Measurements from ENCODE around the gene SEMA7A. TPM values are rescaled to one million over a fixed set of nuclear protein-coding genes. Genes with fewer than 3 reads are reported as not detected.
A peak's percentile ranks its signal among the peaks of the same experiment; 100 is the strongest.
"Not testable (repeated sequence)": the region's sequence is repeated elsewhere in the genome, so short reads cannot be mapped to it uniquely, and the experiment has no call there.

Gene SEMA7A
- total and polyA plus RNA-seq, 4 experiments from 2014 or later = 0.10 to 1.9 (median 1.2) TPM; not detected in 1

DNA sequence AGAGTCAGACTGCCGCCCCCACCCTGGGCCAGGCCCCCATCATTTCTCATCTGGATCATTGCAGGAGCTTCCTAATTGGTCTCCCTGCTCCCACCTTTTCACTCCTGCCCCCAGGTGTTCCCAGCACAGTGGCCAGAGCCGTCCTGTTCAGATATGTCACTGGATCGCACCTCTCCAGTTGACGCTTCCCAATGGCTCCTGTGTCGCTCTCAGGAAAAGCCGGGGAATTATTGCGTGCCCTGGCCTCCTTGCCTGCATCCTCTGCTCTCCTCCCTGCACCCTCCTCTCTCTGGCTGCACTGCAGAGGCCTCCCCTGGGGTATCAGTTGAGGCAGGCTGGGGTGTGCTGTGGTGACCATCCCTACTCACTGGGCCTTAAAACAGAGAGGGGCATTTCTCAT, 40.9 kb downstream of the SEMA7A start:
- peak overlapping the region in 1 of 7 donors; percentile 57 for H3K27ac Mint-ChIP-seq
- no peaks in the 10 kb centered on the region for H3K9me3 ChIP-seq (ENCODE audit: control insufficient read depth in 1 of 2, low read length in 2 of 2)
- H3K4me3 Mint-ChIP-seq = no peak overlapping the region
- no peaks in the 10 kb centered on the region for H3K9me3 Mint-ChIP-seq
- no peaks in the 10 kb centered on the region for H3K27me3 Mint-ChIP-seq
- intact Hi-C loops (cut with micrococcal nuclease) = no loop called here
- DNase-seq = no peak
- ChIA-PET CTCF (ENCODE audit: partially characterized antibody) (interaction anchor here (0.7 kb wide), 1 partner anchor 50 kb away, joined by 3 read pairs; no protein-coding TSS in a partner anchor), POLR2A (ENCODE audit: partially characterized antibody) (no interaction called here)
- no peaks in the 10 kb centered on the region for H3K36me3 Mint-ChIP-seq
- no peak overlapping the region for H3K27ac ChIP-seq (ENCODE audit: low read depth, low read length)
- H3K4me1 ChIP-seq (ENCODE audit: insufficient read depth, low read length) = no peaks in the 10 kb centered on the region
- H3K4me1 Mint-ChIP-seq = peaks cover 0 to 1% (median 0%) of the 10 kb centered on the region in 4 donors
- H3K27me3 ChIP-seq (ENCODE audit: insufficient read depth, low read length) = no peaks in the 10 kb centered on the region
- no peak overlapping the region for H3K4me3 ChIP-seq (ENCODE audit: low read length in 2 of 2)
- no peaks in the 10 kb centered on the region for H3K36me3 ChIP-seq (ENCODE audit: insufficient read depth, low read length)

DNA sequence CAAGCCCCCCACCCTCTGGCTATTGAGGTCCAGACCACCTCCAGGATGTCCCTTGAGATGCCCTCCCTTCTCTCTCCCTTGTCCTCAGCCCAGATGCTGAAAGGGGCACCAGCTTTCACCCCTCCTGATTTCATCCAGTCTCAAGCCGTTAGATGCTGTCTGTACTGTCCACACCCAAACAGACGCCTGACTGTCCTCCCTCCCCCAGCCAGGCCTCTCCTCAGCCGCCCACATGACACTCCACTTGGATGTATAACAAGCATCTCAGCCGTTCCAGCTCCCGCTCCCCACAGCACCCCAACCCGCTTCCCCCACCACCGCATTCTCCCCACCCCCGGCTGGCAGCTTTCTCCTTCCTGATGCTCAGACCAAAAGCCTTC, 41.3 kb downstream of the SEMA7A start:
- intact Hi-C loops (cut with micrococcal nuclease) = no loop called here
- Mint-ChIP-seq H3K4me1 (peaks cover 0 to 1% (median 0%) of the 10 kb centered on the region in 4 donors), H3K4me3 (no peak overlapping the region), H3K27ac (no peak overlapping the region), H3K36me3 (no peaks in the 10 kb centered on the region), H3K27me3 (no peaks in the 10 kb centered on the region), H3K9me3 (no peaks in the 10 kb centered on the region)
- H3K36me3 ChIP-seq (ENCODE audit: insufficient read depth, low read length) = no peaks in the 10 kb centered on the region
- DNase-seq = no peak
- H3K4me3 ChIP-seq (ENCODE audit: low read length in 2 of 2) = no peak overlapping the region
- no peaks in the 10 kb centered on the region for H3K4me1 ChIP-seq (ENCODE audit: insufficient read depth, low read length)
- CTCF ChIA-PET (ENCODE audit: partially characterized antibody) = interaction anchor here (0.7 kb wide), 1 partner anchor 50 kb away, joined by 3 read pairs; no protein-coding TSS in a partner anchor
- no peaks in the 10 kb centered on the region for H3K9me3 ChIP-seq (ENCODE audit: control insufficient read depth in 1 of 2, low read length in 2 of 2)
- H3K27me3 ChIP-seq (ENCODE audit: insufficient read depth, low read length) = no peaks in the 10 kb centered on the region
- POLR2A ChIA-PET (ENCODE audit: partially characterized antibody) = no interaction called here
- no peak overlapping the region for H3K27ac ChIP-seq (ENCODE audit: low read depth, low read length)

DNA sequence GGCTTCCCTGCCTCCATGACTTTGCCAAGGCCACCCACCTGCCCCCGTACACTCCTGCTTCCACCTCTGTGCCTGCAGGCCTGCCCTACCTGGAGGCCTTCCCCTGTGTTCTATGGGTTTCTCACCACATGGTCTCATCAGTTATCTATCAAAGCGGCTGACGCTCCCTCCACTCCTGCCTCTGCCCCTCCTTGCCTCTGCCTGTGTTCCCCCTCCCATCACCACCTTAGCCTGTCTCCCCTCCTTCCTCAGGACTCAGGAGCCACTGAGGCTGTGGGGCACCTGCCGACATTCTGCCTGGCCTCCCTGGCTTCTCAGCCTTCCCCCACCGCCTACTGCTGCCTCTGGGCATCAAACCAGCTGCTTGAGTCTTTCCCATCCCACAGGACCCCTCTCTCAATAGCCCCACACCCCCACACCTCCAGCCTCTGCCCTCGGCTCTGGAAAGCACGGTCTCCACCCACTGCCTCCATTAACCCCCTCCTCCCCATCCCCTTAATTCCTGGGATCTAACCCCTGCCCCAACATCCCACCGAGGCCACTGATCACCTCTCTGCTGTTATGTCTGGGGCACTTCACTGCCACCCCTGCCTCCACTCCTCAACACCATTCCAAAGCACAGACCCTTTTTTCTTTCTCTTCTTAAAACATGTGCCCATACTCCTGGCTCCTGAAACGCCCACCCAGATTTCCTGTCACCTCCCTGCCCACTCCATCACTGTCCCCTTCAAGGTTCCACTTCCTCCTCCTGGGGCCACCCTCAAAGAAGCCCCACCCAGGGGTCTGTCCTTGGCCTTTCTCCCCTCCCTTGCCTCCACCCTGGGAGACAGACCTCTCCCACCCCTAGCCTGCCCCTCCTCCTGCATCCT, 41.9 kb downstream of the SEMA7A start:
- no peaks in the 10 kb centered on the region for H3K36me3 ChIP-seq (ENCODE audit: insufficient read depth, low read length)
- ChIA-PET POLR2A (ENCODE audit: partially characterized antibody) (no interaction called here), CTCF (ENCODE audit: partially characterized antibody) (no interaction called here)
- Mint-ChIP-seq H3K4me1 (peaks cover 0 to 1% (median 0%) of the 10 kb centered on the region in 4 donors), H3K36me3 (no peaks in the 10 kb centered on the region), H3K27me3 (no peaks in the 10 kb centered on the region), H3K27ac (no peak overlapping the region), H3K9me3 (no peaks in the 10 kb centered on the region), H3K4me3 (no peak overlapping the region)
- DNase-seq = no peak
- no peaks in the 10 kb centered on the region for H3K27me3 ChIP-seq (ENCODE audit: insufficient read depth, low read length)
- H3K4me1 ChIP-seq (ENCODE audit: insufficient read depth, low read length) = no peaks in the 10 kb centered on the region
- intact Hi-C loops (cut with micrococcal nuclease) = no loop called here
- H3K9me3 ChIP-seq (ENCODE audit: control insufficient read depth in 1 of 2, low read length in 2 of 2) = no peaks in the 10 kb centered on the region
- no peak overlapping the region for H3K27ac ChIP-seq (ENCODE audit: low read depth, low read length)
- no peak overlapping the region for H3K4me3 ChIP-seq (ENCODE audit: low read length in 2 of 2)

DNA sequence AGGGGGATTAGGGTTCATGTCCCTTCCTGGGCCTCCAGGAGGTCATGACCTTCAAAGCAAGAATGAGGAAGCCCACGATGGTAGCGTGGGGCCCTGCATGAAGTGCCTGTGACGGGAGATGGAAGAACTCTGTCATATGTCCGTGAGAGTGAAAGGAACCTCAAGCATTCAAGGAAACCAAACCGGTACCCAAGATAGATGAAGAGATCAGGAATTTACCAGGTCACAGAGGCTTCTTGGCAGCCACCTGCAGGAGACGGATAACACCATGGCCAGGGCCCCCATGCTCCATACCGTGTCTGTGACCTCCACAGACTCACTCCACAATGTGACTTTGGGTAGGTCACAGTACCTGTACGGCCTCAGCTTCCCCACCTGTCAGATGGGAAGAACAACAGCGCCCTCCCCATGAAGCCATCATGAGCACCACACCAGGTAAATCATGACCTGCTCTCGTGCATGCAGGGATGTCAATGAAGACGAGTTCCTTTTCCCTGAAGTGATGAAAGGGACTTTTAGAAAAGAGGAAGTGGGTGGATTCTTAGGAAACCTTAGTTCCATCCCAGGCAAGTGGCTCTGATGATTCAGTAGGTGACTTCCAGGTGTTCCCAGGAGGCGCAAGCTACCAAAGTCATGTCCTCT, 43.0 kb downstream of the SEMA7A start:
- H3K27me3 Mint-ChIP-seq = no peaks in the 10 kb centered on the region
- H3K9me3 ChIP-seq (ENCODE audit: control insufficient read depth in 1 of 2, low read length in 2 of 2) = no peaks in the 10 kb centered on the region
- H3K27ac ChIP-seq (ENCODE audit: low read depth, low read length) = no peak overlapping the region
- no peaks in the 10 kb centered on the region for H3K36me3 Mint-ChIP-seq
- ChIA-PET CTCF (ENCODE audit: partially characterized antibody) (no interaction called here), POLR2A (ENCODE audit: partially characterized antibody) (no interaction called here)
- no peak overlapping the region for H3K4me3 Mint-ChIP-seq
- H3K27ac Mint-ChIP-seq = no peak overlapping the region
- intact Hi-C loops (cut with micrococcal nuclease) = no loop called here
- no peaks in the 10 kb centered on the region for H3K36me3 ChIP-seq (ENCODE audit: insufficient read depth, low read length)
- no peaks in the 10 kb centered on the region for H3K4me1 ChIP-seq (ENCODE audit: insufficient read depth, low read length)
- no peaks in the 10 kb centered on the region for H3K27me3 ChIP-seq (ENCODE audit: insufficient read depth, low read length)
- no peaks in the 10 kb centered on the region for H3K4me1 Mint-ChIP-seq
- H3K9me3 Mint-ChIP-seq = no peaks in the 10 kb centered on the region
- no peak for DNase-seq
- no peak overlapping the region for H3K4me3 ChIP-seq (ENCODE audit: low read length in 2 of 2)

DNA sequence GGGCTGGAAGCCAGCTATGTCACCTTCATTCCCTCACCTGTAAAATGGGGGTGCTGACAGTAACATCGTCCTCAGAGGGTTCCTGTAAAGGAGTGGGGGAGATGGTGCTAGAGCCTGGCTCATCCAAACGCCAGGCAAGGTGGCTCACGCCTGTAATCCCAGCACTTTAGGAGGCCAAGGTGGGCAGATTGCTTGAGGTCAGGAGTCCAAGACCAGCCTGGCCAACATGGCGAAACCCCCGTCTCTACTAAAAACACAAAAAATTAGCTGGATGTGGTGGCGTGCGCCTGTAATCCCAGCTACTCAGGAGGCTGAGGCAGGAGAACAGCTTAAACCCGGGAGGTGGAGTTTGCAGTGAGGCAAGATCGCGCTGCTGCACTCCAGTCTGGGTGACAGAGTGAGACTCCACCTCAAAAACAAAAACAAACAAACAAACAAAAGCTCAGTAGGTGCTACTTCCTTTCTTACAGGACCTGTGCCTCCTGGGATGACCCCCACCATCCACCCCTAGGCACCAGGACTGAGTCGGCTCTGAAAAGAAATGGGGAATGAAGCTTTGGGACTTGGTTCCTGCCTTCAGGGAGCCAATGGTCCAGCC, 43.6 kb downstream of the SEMA7A start:
- H3K4me3 ChIP-seq (ENCODE audit: low read length in 2 of 2); H3K27me3 Mint-ChIP-seq; H3K9me3 ChIP-seq (ENCODE audit: control insufficient read depth in 1 of 2, low read length in 2 of 2); H3K36me3 ChIP-seq (ENCODE audit: insufficient read depth, low read length); DNase-seq; H3K9me3 Mint-ChIP-seq; H3K4me1 ChIP-seq (ENCODE audit: insufficient read depth, low read length); H3K4me3 Mint-ChIP-seq; H3K36me3 Mint-ChIP-seq; POLR2A ChIA-PET (ENCODE audit: partially characterized antibody); H3K27ac Mint-ChIP-seq; H3K4me1 Mint-ChIP-seq; intact Hi-C loops (cut with micrococcal nuclease); H3K27ac ChIP-seq (ENCODE audit: low read depth, low read length); H3K27me3 ChIP-seq (ENCODE audit: insufficient read depth, low read length): not testable (repeated sequence)
- CTCF ChIA-PET (ENCODE audit: partially characterized antibody) = interaction anchor here (1.2 to 21.8 kb wide), 2 partner anchors 17 to 49 kb away, joined by 3 to 550 read pairs; partner anchors contain the start of gene SEMA7A

DNA sequence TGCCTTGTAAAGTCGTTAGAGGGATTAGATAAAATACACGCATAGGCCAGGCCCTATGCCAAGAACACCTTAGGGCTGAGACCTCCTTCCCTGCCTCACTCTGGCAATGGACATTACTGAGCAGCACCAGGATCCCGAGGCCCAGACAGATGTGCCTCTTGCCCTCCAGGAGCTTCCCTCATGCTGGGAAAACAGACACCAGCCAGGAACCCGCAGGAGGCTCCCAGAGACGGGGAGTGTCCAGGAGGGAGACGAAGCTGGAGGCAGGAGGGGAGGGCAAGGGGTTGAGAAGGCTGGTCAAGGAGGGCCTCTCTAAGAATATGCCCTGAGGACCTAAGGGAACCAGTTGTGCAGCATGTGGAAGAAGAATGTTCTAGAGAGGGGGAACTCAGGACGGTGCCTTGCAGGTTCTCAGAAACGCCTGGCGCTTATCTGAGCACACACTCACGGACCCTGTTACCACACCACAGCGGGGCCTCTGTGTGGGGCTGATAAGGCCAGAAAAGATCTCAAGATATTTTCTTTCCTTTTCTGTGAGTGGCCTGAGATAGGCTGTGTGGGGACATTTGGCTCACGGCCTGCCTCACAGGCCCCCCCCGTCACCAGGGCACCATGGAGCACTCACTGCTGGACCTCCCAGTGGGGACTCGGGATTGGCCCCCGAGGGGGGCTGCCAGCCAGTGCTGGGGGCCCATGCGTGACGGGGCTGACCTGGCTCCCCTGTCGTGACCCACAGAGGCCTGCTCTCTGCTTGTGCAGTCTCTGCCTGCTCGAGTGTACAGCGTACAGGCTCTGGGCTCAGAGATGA, 44.3 kb downstream of the SEMA7A start:
- CTCF ChIA-PET (ENCODE audit: partially characterized antibody) = interaction anchor here (1.2 to 21.8 kb wide), 2 partner anchors 17 to 50 kb away, joined by 3 to 550 read pairs; partner anchors contain the start of gene SEMA7A
- H3K27ac ChIP-seq (ENCODE audit: low read depth, low read length) = no peak overlapping the region
- no peaks in the 10 kb centered on the region for H3K27me3 ChIP-seq (ENCODE audit: insufficient read depth, low read length)
- H3K9me3 ChIP-seq (ENCODE audit: control insufficient read depth in 1 of 2, low read length in 2 of 2) = no peaks in the 10 kb centered on the region
- peak in 1 of 5 donors; percentile 7 for DNase-seq
- Mint-ChIP-seq H3K27ac (no peak overlapping the region), H3K36me3 (no peaks in the 10 kb centered on the region), H3K4me3 (no peak overlapping the region), H3K27me3 (no peaks in the 10 kb centered on the region), H3K9me3 (no peaks in the 10 kb centered on the region), H3K4me1 (peaks cover 0 to 8% (median 4%) of the 10 kb centered on the region in 4 donors)
- POLR2A ChIA-PET (ENCODE audit: partially characterized antibody) = interaction anchor here (0.5 kb wide), 1 partner anchor 45 kb away, joined by 4 read pairs; no protein-coding TSS in a partner anchor
- no peak overlapping the region for H3K4me3 ChIP-seq (ENCODE audit: low read length in 2 of 2)
- no peaks in the 10 kb centered on the region for H3K36me3 ChIP-seq (ENCODE audit: insufficient read depth, low read length)
- H3K4me1 ChIP-seq (ENCODE audit: insufficient read depth, low read length) = peaks cover 11% of the 10 kb centered on the region
- intact Hi-C loops (cut with micrococcal nuclease) = no loop called here
